Hematopoietic multipotent progenitor cell treated with erythropoietin and hydrocortisone succinate and interleukin-3 and kit ligand, for 4 days (in vitro differentiated cells): ENCODE data around the gene PRKN.

Experiments used
- DNase-seq: peaks from one replicate; pipeline ENCODE4 v3.0.0-alpha.2; 2015

Gene PRKN

DNA sequence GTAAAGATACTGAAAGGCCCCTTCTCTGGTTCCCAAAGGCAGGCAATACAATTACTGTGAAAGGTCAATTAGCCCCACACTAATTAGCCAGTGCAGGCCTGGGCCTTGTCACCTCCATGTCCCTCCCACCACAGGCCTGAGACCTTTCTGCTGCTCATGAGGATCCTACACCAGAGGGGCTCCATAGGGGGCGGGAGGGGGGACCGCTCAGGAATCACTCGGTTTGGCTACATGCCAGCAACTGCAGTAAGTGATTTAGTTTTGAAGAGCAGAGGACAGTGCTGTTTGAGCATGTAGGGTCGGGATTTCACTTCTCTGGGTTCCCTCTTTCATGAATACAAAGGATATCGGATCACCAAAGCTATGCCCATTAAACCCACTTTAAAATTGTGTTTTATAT lies 455.6 kb downstream of the PRKN start:
- DNase-seq: no peak

- no peak for DNase-seq
These were observed 456.6 kb downstream of the PRKN start for GRCh38 chr6:162270966-162271365.

GRCh38 chr6:162267641-162268040 lies 459.9 kb downstream of the PRKN start:
- no peak for DNase-seq

- DNase-seq: no peak
These were observed 460.4 kb downstream of the PRKN start for GRCh38 chr6:162267126-162267525.

- no peak for DNase-seq
These were observed 463.0 kb downstream of the PRKN start for GRCh38 chr6:162264581-162264980.

DNA sequence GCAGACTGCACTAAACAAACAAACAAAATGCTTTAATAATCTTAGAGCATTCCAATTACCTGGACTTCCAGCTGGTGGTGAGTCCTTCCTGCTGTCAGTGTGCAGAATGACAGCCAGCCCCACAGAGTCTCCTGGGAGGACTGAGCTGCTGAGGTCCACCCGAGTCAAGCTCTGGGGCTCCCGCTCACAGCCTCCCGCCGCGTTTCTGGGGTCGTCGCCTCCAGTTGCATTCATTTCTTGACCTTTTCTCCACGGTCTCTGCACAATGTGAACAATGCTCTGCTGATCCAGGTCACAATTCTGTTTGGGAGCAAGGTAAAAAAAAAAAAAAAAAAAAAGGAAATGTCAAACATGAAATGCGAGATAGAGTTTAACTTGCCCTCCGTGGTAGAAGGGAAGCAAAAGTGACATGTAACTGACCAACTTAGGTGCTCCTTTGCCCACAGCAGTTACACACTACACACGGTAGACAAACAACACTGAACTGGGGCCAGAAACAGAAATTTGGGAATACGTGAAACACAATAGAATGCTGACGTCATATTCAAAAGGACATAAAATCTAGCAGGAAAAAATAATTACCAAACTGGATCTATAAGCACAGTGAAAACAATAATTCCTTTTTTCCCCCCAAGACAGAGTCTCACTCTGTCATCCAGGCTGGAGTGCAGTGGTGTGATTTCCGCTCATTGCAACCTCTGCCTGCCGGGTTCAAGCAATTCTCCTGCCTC lies 464.9 kb downstream of the PRKN start:
- no peak for DNase-seq

DNA sequence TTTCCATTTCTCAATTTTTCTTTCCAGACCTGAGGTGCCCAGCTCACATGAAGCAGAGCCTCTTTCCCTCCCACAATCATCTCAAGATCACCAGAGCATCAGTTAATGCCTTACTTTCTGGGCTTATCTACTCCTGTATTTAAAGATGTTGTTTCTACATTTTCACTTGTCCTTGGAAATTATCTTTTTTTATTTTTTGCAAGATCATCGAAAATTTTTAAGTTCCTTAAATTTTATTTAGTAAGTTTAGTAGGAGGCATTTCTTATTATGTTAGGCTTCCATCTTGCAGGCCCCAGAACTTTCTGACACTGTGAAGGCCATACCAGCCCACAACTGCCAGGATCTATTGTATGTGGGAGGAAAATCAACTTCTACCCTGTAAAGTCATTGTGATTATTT lies 466.0 kb downstream of the PRKN start:
- DNase-seq: no peak

DNA sequence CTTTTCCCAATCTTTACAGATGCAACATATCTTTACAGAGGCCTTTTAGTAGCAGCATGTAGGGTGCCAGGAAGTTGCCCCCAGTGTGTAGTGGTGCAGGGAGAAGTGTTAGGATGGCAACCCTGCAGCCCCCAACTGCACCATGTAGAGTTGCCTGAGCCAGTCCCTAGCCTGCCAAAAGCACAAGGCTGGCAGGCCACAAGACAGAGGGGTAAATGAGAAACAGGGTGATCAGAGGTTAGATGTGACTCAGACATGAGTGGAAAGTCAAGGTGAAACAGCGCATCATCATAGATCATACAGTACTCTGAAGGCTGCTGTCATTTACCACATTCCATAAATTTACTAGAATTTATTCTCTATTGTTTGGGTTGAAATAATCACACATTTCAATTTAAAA lies 467.5 kb downstream of the PRKN start:
- DNase-seq: no peak

- no peak for DNase-seq
These were observed 468.9 kb downstream of the PRKN start for GRCh38 chr6:162258647-162259046.

- DNase-seq: no peak
These were observed 471.2 kb downstream of the PRKN start for GRCh38 chr6:162256361-162256760.

DNA sequence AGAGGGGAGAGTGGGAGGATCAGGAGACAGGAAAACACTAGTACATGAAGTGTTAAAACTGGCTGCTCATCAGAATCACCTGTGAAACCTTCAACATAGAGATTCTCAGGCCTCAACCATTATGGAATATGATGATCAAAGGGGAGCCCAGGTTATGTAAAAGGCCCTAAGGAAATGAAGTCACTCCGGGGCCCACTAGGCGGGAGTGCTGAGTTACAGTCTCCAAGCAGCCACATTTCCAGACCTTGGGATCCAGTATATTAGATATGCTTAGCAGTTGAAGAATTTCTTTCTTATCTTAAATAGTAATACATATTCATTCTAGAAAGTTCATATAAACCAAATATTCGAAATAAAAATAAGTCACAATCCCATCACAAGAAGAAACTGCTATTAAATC lies 476.3 kb downstream of the PRKN start:
- DNase-seq: no peak

- DNase-seq: no peak
These were observed 477.5 kb downstream of the PRKN start for GRCh38 chr6:162249907-162250642.

DNA sequence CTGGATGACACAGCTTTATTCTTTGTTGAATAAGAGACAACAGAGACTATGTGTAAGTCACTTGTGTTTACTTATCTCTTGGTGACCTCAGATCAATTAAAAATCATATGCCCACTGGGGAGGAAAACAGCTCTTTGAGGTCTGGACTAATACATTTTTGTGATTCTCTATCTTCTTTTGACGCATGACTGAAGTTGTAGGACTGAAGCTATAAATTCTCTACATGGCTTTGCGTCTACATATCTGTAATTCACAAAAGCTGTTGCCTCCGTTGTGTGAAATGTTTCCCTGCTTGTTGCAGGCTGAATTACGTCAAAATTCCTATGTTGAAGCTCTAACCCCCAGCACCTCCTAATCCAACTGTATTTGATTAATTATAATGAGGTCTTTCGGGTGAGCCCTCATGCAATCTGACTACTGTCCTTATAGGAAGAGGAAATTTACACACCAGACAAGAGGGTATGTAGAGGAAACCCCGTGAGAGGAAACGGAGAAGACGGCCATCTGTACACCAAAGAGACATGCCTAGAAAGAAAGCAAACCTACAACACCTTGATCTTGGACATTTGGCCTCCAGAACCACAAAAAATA lies 481.6 kb downstream of the PRKN start:
- no peak for DNase-seq

- DNase-seq: no peak
These were observed 483.5 kb downstream of the PRKN start for GRCh38 chr6:162244031-162244430.

- no peak for DNase-seq
These were observed 484.7 kb downstream of the PRKN start for GRCh38 chr6:162242915-162243314.

DNA sequence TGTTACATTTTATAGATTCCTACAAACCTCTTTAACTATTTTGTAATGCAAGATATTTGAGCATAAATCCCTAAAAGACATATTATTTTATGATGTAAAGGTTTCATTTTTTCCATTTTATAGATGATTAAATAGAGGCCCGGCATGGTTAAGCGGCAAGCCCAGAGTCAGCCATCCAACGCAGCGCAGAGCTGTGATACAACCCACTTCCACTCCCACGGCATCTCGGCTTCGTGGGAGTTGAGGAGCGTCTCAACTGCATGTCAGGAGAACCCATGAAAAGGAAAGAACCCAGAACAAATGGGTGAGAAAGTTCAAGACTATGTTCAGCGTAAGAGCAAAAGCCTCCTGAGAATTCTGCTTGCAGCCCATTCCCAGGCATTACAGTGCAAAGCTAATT lies 488.2 kb downstream of the PRKN start:
- no peak for DNase-seq

DNA sequence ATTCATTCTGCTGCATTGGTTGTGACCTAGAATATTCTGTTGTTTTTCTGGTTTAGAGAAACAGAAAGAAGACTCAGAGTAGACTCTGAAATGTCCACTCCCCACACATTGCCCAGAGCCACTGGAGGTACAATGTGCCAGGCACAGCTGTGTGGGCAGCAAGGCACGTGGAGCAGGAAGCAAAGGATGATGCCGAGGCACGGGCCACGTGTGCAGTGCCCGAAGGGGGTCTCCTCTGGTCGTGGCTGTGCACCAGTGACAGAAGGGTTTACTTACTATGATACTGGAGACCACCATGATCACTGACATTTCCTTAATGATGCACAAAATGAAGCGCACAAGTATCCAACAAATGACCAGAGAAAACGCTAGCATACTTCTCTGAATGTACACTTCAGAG lies 488.9 kb downstream of the PRKN start:
- DNase-seq: no peak

DNA sequence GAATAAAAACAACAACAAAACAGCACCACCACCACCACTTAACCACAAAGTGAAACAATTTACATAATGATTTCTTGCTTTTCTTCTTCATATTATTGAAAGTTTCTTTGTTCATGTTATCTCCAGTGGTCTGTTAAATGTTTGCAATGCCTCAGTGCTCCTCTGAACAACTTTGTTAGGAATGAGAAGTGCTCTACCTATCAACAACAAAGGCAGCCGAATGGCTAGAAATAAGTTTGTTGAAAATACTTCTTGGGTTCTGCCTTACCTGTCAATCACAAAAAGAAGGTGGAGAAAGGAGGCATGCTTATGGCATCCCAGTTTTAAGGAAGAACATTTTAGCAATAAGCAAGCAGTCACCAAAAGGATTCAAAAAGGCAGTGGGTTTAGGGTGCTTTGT lies 490.2 kb downstream of the PRKN start:
- DNase-seq: no peak

DNA sequence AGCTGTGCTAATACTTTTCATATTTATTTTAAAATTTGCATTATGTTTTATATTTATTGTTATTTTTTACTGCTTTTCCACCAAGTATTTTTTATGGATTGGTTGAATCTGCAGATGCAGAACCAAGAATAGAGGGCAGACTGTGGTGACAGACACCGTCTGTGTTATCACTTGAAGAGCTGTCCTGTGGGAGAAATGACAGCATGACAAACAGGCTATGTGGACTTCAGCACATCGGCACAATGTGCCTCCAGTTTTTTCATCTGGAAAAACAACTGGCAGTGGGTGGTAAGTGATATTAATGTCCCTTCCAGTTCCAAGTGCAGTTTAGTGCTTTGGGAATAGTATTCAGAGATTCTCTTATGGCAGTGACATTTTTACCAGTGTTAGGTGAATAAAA lies 492.9 kb downstream of the PRKN start:
- DNase-seq: no peak

- no peak for DNase-seq
These were observed 497.3 kb downstream of the PRKN start for GRCh38 chr6:162230147-162230752.

- DNase-seq: no peak
These were observed 498.5 kb downstream of the PRKN start for GRCh38 chr6:162229093-162229492.

DNA sequence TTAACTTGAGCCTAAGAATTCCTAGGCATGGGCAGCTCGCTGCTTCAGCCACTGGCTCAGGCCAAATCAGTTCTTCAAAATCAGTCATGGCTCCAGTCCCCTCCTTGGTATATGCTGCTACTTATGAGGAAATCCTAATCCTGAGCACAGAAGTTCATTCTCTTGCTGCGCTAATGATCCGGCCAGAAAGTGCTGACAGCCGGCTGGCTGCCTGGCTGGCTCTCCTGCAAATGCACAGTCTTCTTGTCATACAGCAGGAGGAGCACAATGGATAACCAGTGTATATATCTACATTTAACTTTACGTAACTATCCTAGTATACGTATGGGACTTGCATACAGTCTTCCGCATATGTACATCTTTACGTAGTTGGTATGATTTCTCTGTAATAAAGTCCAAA lies 500.8 kb downstream of the PRKN start:
- DNase-seq: no peak

DNA sequence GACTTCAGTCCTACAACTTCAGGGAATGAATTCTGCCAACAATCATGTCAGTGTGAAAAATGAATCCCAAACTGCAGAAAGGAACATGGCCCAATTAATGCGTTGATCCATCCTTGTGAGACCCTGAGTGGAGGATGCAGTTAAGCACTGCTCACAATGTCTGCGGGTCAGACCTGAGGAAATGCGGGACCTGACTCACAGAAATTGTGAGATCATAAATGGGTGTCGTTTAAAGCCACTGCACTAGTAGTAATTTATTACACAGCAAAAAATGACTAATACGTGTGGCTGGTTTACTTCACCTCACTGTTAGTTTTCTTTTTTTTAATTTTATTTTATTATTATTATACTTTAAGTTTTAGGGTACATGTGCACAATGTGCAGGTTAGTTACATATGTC lies 505.0 kb downstream of the PRKN start:
- DNase-seq: no peak

GRCh38 chr6:162220876-162221275 lies 506.7 kb downstream of the PRKN start:
- DNase-seq: no peak
